OCI-LY1 (cell line): ENCODE results near the gene CEP57L1.

Experiments
- EZH2 ChIP-seq: fragments of 200-600 bp; sonication (generic), shearing (Covaris generic); IDR thresholded peaks from 2 replicates; pipeline ENCODE4 v1.8.0; 2017; ENCODE audit warnings: borderline replicate concordance, mixed run types, mild to moderate bottlenecking, antibody characterized with exemption, low read length, moderate library complexity, mixed read lengths
- TF ChIP-seq, protein P1 (sequence below): fragments of 200-600 bp; sonication (generic), shearing (Covaris generic); IDR thresholded peaks from 2 replicates; pipeline ENCODE4 v1.5.1; 2017; ENCODE audit warnings: mild to moderate bottlenecking, antibody characterized with exemption, low read length, moderate library complexity, mixed read lengths

GRCh38 chr6:109082188-109082577 lies 13.1 kb upstream of the CEP57L1 start:
- TF ChIP-seq, protein P1, sequence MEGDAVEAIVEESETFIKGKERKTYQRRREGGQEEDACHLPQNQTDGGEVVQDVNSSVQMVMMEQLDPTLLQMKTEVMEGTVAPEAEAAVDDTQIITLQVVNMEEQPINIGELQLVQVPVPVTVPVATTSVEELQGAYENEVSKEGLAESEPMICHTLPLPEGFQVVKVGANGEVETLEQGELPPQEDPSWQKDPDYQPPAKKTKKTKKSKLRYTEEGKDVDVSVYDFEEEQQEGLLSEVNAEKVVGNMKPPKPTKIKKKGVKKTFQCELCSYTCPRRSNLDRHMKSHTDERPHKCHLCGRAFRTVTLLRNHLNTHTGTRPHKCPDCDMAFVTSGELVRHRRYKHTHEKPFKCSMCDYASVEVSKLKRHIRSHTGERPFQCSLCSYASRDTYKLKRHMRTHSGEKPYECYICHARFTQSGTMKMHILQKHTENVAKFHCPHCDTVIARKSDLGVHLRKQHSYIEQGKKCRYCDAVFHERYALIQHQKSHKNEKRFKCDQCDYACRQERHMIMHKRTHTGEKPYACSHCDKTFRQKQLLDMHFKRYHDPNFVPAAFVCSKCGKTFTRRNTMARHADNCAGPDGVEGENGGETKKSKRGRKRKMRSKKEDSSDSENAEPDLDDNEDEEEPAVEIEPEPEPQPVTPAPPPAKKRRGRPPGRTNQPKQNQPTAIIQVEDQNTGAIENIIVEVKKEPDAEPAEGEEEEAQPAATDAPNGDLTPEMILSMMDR, result no peak
- TF ChIP-seq EZH2, result no peak
